ENCODE data around the gene NLK.

- TF ChIP-seq RARB (CRISPR knock-in tag; IDR thresholded peaks at IDR 0.05) (no peak), TOX (CRISPR knock-in tag; IDR thresholded peaks at IDR 0.05; ENCODE audit: borderline replicate concordance) (no peak), POU6F1 (CRISPR knock-in tag; IDR thresholded peaks at IDR 0.05; ENCODE audit: borderline replicate concordance, low read depth) (no peak), ISL1 (CRISPR knock-in tag; IDR thresholded peaks at IDR 0.05) (no peak)
Observed at GRCh38 chr17:28078341-28079229, 36.1 kb downstream of the NLK start.

Measured in SK-N-SH treated with all-trans-retinoic acid at 6 μM for 48 hours (cell line).